Dedifferentiated amniotic fluid mesenchymal stem cell (primary cell): Measurements from ENCODE around the gene LIPE.

ENCODE experiments used
- DNase-seq: peaks from one replicate; pipeline ENCODE4 v3.0.0-alpha.2; 2016; ENCODE audit errors: extremely low spot score

The LIPE gene

DNA sequence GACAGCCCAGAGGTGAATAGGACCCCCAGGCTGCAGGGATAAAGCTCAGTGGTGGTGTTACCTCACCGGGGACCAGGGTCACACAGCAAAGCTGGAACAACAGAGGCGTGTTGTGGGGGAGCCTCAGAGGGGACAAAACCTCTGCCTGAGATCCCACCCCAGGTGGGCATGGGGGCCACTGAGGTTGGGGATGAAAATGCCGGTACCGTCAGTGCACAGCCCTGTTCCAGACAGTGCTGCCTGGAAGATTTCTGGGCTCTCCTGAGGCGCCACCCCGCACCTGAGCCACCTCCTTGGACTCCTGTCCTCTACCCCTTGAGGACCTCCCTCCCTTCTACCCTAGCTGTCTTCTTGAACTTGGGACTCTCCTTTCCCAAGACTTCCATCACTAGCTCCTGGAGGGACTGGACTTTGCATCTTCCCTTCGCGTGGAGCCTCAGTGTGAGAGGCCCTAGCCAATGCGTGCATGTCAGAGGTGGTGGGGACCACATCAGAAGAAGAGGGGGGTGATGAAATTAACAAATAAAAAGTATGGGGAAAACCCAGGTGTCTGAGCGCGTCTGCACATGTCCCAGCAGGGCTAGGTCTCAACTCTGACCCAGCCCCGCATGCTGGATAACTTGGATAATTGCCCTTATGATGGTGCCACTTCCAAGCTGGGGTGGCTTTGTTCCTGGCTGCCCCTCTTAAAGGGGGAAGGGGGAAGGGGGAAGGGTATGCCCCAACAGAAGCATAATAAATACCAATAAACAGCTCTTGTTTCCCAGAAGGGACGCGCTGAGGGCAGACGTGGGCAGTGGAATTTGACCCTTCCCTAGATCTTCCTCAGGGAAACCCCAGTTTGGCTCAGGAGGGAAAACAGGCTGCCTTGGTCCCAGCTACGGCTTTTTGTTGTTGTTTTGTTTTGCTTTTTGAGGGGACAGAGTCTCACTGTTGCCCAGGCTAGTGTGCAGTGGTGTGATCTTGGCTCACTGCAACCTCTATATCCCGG is 48.7 kb downstream of the LIPE start:
- no peak for DNase-seq

- DNase-seq: no peak
These were observed 51.0 kb downstream of the LIPE start for GRCh38 chr19:42376177-42376555.

DNA sequence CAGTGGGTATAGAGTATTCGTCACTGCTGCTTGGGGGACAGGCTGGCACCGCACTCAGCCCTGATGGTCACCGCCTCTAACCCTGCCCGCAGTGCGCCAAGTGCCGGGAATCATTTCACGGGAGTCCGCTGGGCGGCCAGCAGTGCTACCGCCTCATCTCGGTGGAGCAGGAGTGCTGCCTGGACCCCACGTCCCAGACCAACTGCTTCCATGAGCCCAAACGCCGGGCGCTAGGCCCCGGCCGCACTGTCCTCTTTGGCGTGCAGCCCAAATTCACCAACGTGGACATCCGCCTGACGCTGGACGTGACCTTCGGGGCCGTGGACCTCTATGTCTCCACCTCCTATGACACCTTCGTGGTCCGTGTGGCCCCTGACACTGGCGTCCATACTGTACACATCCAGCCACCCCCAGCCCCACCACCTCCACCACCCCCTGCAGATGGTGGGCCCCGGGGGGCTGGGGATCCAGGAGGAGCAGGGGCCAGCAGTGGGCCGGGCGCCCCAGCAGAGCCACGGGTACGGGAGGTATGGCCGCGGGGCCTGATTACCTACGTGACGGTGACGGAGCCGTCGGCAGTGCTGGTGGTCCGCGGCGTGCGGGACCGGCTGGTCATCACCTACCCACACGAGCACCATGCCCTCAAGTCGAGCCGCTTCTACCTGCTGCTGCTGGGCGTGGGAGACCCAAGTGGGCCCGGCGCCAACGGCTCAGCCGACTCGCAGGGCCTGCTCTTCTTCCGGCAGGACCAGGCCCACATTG is 51.6 kb downstream of the LIPE start:
- DNase-seq: no peak

DNA sequence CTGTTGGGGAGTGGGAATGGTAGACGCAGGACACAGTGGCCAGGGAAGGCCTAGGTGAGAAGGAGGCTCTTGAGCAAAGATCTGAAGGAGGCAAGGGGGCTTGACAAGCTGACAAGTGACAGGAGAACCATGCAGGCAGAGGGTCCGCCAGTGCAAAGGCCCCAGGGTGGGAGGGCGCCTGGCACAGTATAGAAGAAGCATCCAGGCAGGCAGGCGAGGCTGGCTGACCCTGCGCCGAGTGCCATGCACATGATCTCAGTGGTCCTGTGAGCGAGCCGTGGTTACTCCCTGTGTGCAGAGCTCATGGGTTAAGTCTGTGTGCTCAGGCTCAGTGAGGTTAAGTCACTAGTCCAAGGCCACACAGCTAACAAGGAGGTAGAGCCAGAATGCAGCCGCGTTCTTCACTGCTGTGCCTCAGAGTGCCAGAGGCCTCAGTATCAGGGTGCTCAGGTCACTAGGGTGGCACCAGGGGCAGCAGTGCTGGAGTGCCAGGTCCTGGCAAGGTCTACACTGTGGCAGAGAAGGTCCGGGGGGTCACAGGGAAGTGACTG is 52.3 kb downstream of the LIPE start:
- no peak for DNase-seq

GRCh38 chr19:42370626-42371175 is 56.5 kb downstream of the LIPE start:
- no peak for DNase-seq

DNA sequence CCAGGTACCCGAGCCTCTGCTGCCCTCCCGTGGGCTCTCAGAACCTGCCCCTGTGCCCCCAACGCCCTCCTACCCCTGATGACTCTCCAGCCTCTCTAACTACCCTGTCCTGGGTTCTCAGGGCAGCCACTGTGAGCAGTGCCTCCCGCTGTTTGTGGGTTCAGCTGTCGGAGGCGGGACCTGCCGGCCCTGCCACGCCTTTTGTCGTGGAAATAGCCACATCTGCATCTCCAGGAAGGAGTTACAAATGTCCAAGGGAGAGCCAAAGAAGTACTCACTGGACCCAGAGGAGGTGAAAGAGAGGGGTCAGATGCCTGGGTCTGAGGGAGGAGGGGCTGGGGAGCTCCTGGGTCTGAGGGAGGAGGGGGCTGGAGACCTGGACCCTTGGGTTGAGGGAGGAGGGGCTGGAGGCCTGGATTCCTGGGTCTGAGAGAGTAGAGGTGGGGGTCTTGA is 57.1 kb downstream of the LIPE start:
- no peak for DNase-seq

- DNase-seq: no peak
These were observed 57.6 kb downstream of the LIPE start for GRCh38 chr19:42369433-42370067.

DNA sequence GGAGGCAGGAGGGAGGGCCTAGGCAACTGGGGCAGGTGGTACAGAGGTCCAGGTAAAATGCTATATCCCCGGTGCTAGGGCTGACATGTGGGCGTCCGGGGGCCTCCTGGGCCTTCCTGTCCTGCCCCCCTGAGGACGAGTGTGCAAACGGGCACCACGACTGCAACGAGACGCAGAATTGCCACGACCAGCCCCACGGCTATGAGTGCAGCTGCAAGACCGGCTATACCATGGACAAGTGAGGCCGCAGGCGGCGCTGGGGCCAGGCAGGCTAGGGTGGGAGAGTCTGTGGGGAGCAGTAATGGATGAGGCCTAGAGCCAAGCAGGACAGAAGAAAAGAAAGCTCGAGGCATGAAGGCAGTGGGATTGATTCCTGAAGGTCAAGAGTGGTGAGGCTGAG is 58.4 kb downstream of the LIPE start:
- no peak for DNase-seq

DNA sequence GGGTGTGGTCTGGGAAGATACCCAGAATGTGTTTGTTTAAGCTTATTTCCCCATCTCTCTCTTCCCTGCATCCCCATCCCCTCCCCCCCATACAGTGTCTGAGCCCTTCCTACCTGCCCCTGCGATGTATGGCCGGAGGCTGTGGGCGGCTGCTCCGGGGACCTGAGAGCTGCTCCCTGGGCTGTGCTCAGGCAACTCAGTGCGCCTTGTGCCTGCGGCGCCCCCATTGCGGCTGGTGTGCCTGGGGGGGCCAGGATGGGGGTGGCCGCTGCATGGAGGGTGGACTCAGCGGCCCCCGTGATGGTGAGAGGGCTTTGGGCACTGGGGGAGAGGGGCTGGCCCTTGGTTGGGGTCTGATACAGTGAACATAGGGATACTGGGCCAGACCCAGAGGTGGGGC is 58.8 kb downstream of the LIPE start:
- no peak for DNase-seq

- DNase-seq: no peak
These were observed 59.3 kb downstream of the LIPE start for GRCh38 chr19:42367929-42368328.

- DNase-seq: no peak
These were observed 60.5 kb downstream of the LIPE start for GRCh38 chr19:42366673-42367072.

- DNase-seq: no peak
These were observed 63.4 kb downstream of the LIPE start for GRCh38 chr19:42363614-42364346.

GRCh38 chr19:42362891-42363440 is 64.2 kb downstream of the LIPE start:
- no peak for DNase-seq

DNA sequence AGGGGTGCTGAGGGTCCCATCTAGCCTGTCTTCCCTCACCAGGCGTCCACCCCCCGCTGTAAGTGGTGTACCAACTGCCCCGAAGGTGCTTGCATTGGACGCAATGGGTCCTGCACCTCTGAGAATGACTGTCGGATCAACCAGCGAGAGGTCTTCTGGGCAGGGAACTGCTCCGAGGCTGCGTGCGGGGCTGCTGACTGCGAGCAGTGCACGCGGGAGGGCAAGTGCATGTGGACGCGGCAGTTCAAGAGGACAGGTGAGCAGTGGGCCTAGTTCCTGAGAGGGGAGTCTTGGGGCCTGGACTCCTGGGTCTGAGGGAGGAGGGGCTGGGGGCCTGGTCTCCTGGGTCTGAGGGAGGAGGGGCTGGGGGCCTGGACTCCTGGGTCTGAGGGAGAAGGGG is 64.8 kb downstream of the LIPE start:
- DNase-seq: no peak

DNA sequence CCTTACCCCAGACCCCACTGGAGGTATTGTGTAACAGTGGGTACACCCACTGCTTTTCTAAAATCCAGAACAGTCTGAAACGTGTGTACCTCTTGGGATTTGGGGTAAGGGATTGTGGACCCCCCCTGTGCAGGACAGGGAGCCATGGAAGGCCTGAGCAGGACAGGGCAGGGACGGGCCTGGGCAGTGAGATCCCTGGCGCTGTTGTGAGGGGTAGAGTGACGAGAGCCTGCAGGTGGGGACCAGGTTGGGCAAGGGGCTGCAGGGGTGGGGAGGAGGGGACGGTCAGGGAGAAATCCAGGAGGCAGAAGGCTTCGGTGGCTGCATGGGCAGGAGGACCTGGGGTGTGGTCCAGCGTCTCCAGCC is 65.7 kb downstream of the LIPE start:
- DNase-seq: no peak

DNA sequence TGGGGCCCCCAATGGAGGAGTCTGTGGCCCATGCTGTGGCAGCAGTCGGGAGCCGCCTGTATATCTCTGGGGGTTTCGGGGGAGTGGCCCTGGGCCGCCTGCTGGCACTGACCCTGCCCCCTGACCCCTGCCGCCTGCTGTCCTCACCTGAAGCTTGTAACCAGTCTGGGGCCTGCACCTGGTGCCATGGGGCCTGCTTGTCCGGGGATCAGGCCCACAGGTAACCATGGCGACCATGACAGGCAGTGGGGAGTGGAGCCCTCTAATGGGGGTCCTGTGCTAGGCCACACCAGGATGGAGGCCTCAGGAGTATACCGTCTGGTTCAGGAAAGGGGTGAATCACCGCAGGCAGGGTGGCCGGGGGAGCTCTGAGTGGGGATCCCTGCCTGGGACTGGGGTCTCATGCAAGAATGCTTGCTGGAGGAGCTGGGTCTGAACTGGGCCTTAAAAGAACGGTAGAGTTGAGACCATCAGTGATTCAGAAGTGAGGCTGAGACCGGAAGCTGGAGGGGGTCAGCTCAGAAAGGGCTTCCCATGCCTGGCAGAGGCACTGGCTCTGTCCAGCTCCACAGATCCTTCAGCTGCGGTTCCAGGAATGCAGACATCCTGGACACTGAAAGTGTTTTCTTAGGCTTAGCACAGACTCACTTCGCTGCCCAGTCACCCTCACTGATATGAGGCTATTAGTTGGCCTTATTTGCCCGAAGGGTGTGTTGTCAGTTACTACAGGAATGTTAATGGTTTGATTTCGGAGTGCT is 66.2 kb downstream of the LIPE start:
- DNase-seq: no peak

GRCh38 chr19:42357290-42357689 is 69.9 kb downstream of the LIPE start:
- no peak for DNase-seq

GRCh38 chr19:42356686-42357085 is 70.5 kb downstream of the LIPE start:
- no peak for DNase-seq

DNA sequence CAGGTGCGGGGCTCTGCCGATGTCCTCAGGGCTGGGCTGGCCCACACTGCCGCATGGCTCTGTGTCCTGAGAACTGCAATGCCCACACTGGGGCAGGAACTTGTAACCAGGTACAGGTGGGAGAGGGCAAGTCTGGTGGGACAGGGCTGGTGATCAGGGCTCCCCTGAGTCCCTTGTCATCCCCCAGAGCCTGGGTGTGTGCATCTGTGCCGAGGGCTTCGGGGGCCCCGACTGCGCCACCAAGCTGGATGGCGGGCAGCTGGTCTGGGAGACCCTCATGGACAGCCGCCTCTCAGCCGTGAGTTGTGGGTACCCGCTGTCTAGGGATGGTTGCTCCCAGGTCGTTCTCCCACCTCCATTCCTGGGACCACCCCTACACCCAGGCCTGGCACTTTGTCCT is 71.3 kb downstream of the LIPE start:
- DNase-seq: no peak
